Measurements from ENCODE around the gene KCP.
"Not testable (repeated sequence)": the region's sequence is repeated elsewhere in the genome, so short reads cannot be mapped to it uniquely, and the experiment has no call there.

Gene KCP

DNA sequence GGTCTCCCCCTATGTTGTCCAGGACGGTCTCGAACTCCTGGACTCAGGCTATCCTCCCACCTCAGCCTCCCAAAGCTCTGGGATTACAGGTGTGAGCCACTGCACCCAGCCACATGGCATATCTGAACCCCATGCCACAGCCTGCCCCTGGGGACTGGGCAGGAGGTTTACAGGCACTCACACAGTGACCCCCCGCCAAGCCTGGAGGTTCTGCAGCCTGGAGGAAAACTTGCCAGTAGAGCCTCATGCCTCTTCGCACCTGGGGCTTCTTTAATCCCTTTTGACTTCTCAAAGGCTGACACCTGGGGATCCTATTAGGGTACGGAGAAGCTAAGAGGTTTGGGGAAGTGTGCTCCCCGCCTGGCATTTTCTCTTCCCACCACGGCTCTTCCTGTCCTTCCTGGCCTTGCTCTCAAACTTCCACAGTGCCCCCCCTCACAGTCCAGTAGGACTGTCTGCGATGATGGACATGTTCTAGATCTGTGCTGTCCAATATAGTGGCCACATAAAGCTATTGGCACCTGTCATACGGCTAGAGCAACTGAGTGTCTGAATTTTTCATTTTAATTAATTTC is 11.4 kb upstream of the KCP start:
- DNase-seq: no peak

DNA sequence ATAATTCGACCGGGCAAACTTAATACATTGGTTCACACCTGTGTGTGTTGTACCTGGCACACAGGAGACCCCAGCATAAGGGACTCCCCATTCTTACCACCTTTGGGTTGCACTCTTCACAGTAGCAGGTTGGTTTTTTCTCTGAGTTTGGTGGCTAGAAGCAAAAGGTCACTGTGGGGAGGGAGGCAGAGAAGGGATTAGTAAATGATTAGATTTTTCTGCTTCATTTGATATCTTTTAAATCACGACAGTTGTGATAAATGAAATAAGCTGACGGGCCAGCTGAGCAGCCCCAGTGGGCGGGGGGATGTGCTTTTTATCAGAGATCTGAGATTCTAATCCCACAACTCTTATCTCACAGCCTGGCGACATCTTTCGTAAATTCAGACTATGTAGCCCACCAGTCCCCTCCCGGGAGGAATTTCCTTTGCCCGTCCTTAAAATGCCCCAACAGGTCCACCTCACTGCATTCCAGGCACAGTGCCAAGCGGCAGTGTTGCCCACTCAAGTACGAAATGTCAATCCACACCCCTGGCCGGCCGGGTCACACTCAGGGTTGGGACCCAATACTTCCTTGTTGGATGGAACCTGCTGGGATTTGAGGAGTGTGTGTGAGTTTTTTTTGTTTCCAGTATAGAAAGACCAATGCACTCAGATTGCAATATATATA is 10.5 kb upstream of the KCP start:
- no peak for DNase-seq

DNA sequence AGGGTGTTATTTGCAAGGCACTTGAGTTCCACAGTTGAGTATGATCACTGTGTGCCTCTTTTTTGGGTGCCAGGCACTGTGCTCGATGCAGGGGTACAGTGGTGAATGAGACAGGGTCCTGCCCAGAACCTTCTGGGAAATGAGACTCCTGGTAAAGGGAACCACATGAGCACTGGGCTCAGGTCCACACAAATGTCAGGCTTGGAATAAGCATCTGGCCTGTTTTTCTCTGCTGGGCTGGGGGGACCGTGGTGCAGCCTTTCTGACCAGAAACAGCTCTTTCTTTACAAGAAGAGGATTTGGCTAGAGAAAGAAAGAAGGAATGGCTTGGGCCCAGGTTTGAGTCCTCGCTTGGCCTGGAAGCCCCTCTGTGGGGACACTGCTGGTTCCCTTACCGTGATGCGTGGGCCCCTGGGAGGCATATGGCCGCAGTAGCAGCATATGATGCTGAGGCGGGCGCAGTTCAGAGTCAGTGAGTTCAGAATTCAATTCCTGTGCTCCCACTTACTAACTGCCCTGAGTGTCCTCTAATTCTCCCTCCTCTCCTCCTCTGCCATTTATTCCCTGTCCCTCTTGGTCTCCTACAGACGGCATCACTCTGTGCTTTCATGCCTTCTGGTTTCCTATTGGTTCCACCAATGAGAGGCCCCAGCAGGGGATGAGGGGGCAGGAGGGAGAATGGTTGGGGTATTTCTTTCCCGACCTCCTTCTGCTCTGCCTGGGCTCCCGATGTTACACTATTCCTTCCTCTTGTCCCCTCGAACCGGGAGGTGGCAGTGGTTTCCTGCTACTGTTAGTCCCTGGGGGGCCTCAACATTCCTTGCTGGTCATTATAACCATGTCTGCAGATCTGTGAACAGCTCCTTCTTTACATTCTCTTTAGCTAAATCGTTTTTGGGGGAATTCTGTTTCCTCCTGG is 9.6 kb upstream of the KCP start:
- DNase-seq: no peak

DNA sequence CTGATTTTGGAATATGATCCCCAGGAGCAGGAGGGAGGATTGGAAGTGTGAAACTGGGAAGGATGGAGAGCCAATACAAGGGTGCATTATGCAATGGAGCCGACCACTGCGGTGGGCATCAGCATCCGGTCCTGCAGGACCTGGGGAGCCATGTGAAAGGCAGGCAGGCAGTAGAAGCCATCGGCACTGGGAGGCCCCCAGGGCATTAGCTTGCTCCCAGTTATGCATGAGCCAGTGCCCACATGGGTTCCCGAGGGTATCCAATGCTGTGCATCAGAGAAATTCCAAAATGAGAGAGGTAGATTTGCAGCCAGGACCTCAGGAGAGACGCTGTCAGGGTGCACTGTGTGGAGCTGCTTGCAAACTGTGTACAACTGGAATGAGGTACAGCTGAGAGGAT is 8.7 kb upstream of the KCP start:
- no peak for DNase-seq

DNA sequence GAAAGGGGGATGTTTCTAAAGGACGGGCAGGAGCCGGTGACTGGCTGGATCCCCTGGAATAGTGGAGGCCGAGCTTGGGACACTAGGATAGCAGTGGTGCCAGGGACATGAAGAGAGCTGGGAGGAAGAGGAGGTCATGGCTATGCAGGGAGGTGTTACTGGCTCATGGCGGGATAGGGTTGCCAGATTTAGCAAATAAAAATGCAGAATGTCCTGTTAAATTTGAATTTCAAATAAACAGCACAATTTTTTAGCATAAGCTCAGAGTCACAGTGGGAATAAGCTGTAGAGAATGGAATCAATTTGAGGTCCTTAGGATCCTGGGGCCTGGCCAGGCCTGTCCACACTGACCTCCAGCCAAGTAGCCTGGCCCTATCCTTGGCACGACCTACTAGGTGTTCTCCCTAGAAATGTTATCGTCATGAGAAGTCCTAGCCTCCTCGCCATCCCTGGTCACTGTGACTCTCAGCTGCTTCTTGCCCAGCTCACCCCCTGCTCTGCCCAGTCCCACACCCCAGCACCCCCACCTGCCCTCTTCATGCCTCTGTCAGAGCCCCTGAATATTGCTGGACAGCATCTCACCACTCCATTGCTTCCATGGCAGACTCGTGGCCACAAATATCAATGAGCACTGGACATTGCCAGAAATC is 7.6 kb upstream of the KCP start:
- DNase-seq: no peak

DNA sequence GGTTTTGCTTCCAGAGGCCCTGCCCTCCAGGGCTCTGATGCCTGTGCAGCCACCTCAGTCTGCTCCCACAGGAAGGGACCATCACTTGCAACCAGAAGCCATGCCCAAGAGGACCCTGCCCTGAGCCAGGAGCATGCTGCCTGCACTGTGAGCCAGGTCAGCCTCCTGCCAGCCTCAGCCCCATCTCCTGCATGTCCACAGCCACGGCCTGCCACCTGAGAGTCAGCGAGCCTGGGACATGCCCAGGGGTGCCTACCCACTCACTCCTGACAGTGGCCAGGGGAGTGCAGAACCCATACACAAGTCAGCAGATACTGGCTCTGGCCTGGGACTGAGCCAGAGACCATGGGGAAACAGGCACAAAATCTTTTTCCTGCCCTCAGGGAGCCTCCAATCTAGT is 6.6 kb upstream of the KCP start:
- no peak for DNase-seq

DNA sequence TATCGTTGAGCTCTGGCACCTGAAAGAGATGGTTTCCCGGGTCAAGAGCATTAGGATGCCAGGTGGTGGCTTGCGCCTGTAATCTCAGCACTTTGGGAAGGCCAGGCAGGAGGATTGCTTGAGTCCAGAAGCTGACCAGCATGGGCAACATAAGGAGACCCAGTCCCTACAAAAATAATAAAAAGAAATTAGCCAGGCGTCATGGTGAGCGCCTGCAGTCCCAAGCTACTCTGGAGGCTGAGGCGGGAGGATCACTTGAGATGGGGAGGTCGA is 6.1 kb upstream of the KCP start:
- DNase-seq: no peak

DNA sequence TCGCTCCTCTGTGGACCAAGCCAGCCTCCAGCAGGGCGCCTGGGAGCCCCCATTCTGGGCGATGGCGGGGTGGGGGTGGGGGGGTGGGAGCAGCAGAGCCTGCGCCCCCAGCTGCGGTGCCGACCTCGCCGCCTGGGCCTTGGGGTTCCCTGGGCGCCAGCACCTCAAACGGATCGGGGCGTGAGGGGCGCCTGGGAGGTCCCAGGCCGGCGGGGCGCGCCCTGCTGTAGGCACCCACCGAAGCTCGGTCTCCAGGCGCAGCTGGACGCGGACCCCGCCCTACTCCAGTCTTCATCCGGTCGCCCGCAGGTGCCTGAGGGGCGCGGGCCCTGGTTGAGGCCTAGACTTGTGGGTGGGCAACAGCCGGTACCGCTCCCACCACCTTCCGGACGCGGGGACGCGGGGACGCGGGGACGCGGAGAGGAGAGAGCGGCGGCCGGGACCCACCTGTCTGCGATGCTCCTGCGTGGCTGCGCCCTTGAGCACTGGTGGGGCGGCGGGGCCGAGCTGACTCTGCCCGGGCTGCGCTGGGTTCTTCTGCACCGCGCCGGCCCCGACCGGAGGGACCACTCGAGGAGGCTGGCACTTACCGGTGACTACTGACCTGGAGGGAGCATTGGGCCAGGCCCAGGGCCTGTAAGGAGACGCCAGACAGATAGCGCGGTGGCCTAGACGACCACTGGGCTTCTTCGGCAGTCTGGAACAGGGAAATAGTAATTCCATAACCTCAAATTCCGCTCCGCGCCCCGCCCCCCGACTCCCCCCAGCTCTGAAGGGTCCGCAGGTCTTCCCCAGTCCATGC is 5.5 kb upstream of the KCP start:
- no peak for DNase-seq

DNA sequence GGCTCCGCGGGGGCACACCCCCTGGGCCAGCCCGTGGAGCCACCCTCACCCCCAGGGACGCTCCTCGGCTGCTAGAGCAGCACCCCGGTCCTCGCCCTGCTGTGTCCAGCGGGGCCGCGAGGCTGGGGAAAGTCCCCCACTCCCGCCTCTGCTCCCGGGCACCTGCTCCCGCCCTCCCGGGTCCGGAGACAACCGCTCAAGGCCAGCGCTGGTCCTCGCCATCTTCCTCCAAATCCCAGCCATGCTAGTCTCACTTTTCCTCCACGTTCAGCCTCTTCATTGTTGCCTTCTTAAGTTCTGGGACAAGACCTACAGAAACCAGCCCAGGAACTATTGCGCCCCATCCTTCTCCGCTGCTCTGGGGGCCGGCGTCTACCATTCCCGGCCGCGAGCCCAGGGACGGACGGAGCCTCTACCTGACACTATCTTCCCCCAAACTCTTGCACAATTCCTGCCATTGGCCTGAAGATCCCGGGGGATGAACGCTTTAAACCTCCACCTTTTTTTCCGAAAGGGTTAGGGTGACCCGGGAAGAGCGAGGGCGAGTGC is 4.8 kb upstream of the KCP start:
- DNase-seq: no peak

DNA sequence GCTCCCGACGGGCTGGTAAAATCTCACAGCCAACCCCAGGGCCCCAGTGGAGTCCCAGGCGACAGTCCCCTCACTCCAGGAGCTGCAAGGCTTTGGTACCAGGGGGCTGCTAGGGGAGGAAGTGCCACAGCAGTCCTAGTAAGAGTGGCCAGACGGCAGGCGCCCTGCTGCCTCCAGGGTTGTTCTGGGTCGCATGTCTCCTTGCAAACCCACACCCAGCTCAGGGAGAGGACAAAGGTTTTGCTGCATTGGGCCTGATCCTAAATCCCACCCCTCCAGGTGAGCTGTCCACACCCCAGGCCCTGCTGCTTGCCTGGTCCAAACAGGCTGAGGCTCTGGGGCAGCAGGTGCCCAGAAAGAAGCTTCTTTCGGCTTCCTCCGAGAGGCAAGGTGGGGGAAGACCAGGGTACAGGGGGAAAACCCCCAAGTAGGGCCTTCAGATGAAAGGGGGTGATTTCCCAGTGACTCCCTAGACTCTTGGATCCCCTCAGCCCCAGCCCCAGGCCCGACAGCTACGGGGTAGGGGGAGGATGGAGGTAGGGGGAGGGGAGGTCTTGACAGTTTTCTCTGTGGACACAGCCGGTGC is 4.2 kb upstream of the KCP start:
- DNase-seq: no peak

DNA sequence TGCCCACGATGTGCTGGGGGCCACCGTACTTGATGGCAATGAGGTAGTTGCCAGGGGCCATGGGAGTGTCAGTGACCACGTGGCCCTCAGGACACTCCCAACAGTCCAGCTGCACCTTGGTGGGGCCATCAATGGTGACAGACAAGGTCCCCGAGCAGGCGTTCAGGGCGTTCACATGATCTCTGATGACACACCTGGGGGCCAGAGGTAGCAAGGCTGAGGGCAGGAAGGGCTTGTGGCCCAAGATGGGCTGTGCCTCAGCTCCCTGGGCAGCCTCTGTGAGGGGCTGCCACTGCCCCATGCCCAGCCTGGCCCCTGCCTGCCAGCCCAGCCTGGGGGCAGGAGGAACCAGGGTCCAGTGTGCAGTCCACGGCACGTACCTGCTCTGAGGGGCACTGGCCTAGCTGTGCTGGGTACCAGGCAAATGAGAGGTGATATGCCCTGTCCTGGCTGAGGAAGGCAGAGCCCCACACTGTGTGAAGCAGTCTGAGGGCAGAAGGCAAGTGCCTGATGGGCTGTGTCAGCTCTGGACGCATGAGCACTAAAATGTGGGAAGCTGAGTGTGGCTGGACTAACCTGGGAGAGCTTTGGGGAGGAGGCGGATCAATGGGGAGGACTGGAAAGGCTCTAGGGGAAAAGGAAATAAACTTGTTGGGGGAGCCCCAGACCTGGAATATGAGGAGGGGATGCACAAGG is 3.5 kb upstream of the KCP start:
- no peak for DNase-seq

DNA sequence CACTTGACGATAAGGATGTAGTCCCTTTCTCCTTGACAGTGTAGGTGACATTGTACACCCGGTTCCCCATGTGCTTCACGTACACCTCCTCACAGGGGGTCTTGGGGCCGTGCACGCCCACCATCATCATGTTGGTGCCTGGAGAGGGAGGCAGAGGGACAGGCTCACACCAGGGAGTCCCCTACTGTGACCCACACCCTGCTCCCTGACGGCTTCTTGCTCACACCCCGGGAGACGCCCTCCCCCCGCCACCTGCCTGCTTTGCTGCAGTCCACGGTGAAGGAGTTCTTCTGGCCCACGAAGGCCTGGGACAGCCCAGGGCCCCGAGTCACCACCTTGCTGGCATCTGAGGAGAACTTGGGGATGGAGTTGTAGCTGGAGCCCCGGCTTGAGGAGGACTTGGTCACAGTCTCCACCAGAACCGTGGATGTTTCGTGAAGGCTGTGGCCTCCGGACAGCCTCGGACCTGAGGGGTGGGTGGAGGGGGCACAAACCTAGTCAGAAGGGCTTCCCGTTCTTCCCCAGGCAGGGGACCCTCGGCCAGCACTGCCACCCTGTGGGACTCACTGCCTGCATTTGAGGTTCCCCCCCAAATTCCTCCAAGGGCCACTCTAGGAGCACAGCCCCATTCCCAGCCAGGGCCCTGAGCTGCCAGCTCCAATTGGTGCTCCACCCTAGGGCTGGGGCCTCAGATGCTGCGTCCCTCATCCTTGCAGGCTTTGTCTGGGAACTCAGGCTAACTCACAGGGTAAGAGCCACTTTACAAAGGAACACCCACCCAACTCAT is 2.4 kb upstream of the KCP start:
- not testable (repeated sequence) for DNase-seq

DNA sequence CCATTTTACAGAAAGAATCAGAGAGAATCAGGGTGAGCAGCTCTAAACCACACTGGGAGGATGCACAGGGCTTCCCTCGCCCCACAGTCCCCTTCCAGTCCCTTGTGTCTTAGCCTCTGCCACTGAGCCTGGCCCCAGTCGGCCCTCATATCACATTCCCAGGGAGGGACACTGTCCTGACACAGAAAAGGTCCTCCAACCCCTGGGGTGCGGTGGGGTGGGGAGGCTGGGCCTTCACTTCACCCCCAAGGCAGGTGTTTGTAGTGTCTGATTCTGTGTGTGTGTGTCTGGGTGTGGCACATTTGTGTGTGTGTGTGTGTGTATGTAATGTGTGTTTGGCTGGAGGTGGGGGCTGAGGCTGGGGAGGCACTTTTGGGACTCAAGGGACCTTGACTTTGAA is 1.8 kb upstream of the KCP start:
- no peak for DNase-seq

DNA sequence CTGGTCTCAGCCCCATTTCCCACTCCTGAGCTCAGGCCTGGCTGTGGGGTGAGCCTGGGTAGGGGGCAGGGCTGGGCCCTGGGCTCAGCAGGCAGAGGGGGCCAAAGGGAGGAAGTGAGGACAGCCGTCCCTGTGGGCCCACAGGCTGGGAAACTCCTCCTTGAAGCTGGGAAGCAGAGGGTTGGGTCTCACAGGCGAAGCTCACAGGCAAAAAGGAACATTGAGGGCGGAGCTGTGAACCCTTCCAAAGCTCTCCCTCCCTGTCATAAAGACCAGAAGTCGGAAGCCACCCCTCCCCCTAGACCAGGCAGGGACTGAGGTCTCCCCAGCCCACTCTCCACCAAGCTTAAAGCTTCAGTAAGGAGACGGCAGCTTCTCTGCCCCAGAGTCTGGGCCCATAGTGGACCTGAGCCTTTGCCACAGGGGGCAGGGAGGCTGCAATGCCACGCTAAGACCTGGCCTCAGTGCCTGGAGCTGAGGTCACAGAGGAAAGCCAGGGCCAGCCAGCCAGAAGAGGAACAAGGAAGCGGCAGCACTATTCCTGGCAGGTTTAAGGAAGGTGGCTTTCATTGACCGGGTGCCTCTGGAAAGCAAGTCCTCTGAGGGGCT is 1.0 kb upstream of the KCP start:
- DNase-seq: peak; percentile 13 to 44

DNA sequence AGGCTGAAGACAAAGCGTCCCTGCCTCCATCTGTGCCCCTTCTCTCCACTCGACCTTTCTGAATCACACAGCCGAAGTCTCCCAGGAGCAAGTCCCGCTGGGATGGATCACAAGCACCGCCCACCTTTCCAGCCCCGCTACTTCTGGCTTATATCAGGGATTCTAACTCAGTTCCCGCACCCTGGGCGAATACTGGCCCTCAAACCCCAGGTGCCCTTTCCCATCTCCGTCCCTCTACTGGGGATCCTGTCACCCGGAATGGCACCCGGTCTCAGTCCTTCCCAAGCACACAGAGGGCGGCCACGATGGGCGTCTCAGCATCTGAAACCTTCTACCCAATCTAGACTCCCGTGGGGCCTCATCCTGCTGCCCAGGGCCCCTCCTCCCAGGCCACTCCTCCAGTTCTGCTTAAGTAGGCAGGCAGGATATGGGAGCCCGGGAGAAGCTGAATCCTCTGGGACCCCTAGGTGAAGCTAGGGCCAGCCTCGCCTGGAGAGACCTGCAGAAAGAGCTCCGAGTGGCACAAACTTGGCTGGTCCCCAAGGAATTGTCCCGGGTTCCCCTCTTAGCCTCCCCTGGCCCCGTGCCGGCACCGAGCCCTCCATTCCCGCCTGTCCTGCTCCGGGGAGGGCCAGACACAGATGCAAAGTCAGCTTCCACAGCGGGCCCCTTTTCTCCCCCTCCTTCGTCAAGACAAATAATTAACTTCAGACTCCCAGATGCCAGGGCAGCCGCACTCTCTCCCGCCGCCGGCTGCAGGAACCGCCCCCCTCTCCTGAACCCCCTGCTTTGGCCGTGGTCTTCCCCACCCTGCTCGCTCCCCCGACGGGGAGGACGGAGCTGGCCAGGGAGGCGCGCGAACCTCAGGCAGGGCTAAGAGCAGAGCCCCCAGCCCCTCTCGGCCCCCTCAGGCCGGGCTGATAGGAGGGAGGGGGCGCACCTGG is 612 bp downstream of the KCP start:
- no peak for DNase-seq

DNA sequence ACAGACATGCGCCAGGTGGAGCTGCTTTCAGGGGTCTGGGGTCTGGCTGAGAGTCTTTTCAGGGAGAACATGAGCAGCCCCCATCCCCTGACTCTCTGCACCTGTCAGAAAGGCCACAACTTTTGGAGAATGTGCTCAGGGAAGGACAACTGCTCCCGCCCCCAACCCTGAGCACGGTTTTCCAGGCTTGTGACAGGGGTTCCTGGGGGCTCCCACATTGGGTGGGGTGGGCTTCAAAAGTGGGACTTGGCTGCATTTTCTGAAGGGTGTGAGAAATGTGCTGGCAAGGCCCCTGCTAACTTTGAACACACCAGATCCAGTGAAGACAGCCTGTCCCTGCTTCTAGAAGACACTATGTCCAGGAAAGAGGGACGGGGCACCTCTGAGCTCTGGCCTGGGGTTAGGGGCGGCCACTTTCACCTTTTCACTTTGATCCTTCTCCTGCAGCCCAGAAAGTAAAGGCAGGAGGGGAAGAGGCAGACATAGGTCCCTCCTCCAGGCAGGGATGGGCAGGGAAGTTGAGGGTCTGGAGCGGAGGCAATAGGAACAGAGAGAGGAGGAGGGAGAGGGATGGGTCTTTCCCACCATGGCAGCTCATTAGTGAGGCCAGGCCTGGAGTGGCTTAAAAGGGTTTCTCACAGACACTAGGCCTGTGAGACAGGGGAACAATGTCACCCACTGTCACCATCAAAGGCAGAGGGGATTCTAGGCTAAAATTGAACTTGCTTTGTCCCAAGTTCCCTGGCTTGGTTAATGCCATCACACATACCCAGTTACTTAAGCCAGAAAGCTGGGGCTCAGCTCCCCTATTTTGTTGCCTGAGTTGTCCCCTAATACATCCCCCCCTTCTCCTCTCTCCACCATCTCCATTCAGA is 1.5 kb downstream of the KCP start:
- DNase-seq: no peak

DNA sequence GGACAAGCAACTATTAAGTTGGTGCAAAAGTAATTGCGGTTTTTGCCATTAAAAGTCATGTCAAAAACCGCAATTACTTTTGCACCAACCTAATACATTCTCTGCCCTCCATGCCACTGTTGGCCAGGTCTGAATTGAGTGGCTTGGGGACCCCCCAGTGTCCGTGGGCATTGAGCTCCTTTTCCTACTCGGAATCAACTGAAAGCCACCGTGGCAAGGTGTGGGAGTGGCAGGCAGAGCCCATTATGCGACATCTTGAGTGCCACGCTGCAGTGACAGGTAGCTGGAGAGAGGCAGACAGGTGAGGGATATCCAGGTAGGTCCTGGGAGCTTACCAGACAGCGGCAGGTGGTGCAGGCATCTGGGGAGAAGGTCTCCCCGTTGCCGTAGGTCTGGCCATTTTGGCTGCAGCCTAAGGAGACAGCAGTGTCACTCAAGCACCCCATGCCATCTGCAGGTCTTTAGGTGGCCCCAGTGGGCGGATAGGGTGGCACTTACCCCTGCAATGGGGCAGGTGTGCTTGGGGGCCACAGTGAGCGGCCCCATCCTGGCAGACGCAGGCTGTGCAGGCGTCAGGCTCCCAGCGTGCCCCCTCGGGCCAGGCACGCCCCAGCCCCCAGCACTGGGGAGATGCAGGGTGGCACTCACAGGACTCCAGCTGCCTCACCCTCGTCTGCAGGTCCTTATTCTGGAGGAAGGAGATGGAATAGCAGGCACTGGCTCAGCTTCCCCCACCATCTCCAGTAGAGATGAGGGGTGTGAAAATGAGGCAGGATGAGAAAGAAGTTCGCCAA is 3.5 kb downstream of the KCP start:
- no peak for DNase-seq
